GM10266 (cell line): ENCODE measurements around the gene DYNLT1.
A peak's percentile ranks its signal among the peaks of the same experiment; 100 is the strongest.

ENCODE experiments used
- DNase-seq: peaks from one replicate; pipeline ENCODE4 v3.0.0; 2012; ENCODE audit errors: extremely low spot score
- CTCF ChIP-seq: IDR thresholded peaks from 2 replicates; pipeline ENCODE4 v1.5.1; 2012; ENCODE audit warnings: mild to moderate bottlenecking, low read depth; ENCODE audit not compliant: control insufficient read depth, insufficient read depth; ENCODE audit errors: missing control alignments

The DYNLT1 gene

GRCh38 chr6:158630938-158631616 is 13.5 kb downstream of the DYNLT1 start:
- TF ChIP-seq CTCF, result no peak
- DNase-seq, result no peak

GRCh38 chr6:158629367-158630221 is 14.9 kb downstream of the DYNLT1 start:
- DNase-seq, result no peak
- peak; percentile 43 for TF ChIP-seq CTCF

GRCh38 chr6:158628542-158628941 is 16.0 kb downstream of the DYNLT1 start:
- TF ChIP-seq CTCF, result no peak
- DNase-seq, result no peak

- no peak for DNase-seq
Observed at GRCh38 chr6:158627940-158628211, 16.7 kb downstream of the DYNLT1 start.

GRCh38 chr6:158627168-158627939 is 17.2 kb downstream of the DYNLT1 start:
- DNase-seq, result no peak
- no peak for TF ChIP-seq CTCF

More at GRCh38 chr6:158627940-158628211, 16.7 kb downstream of the DYNLT1 start:
- TF ChIP-seq CTCF, result no peak

GRCh38 chr6:158626360-158627167 is 18.0 kb downstream of the DYNLT1 start:
- no peak for DNase-seq
- TF ChIP-seq CTCF, result no peak
